C4-2B (cell line): Measurements from ENCODE around the gene AIG1.

ENCODE experiments used
- ZFX ChIP-seq: fragments of 450-650 bp; IDR thresholded peaks from 2 replicates; pipeline ENCODE4 v1.6.1; 2017
- TF ChIP-seq, protein P1 (sequence below): fragments of 450-650 bp; conservative IDR thresholded peaks from 2 replicates; pipeline ENCODE4 v1.5.1; 2017; ENCODE audit warnings: mild to moderate bottlenecking

DNA sequence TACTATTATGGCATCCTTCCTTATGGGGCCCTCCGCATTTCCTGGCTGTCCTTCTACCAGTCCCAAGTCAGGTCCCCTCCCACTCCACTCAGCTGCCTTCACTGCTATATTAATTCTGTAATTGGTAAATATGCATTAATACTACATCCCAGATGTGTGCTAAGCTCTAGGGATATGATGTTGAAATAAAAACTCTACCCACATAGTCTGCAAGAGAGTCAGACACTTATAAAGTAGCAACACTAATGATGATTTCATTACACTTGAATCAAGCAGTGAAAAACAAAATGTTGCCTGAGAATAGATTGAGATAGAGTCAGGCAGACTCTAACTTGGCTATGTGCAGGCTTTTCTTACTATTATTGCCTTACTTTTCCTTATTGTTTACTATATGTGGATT lies 62.4 kb downstream of the AIG1 start:
- TF ChIP-seq, protein P1, sequence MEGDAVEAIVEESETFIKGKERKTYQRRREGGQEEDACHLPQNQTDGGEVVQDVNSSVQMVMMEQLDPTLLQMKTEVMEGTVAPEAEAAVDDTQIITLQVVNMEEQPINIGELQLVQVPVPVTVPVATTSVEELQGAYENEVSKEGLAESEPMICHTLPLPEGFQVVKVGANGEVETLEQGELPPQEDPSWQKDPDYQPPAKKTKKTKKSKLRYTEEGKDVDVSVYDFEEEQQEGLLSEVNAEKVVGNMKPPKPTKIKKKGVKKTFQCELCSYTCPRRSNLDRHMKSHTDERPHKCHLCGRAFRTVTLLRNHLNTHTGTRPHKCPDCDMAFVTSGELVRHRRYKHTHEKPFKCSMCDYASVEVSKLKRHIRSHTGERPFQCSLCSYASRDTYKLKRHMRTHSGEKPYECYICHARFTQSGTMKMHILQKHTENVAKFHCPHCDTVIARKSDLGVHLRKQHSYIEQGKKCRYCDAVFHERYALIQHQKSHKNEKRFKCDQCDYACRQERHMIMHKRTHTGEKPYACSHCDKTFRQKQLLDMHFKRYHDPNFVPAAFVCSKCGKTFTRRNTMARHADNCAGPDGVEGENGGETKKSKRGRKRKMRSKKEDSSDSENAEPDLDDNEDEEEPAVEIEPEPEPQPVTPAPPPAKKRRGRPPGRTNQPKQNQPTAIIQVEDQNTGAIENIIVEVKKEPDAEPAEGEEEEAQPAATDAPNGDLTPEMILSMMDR: no peak
- TF ChIP-seq ZFX: no peak
